ENCODE data around the gene GADL1. TPM values are rescaled to one million over a fixed set of nuclear protein-coding genes. Genes with fewer than 3 reads are reported as not detected.

GADL1 gene
- total RNA-seq, 1 donor from 2014 or later = 0.12 TPM

- Mint-ChIP-seq H3K9me3 (no peaks in the 10 kb centered on the region), H3K27ac (ENCODE audit: unreplicated experiment) (no peak overlapping the region), H3K4me3 (no peak overlapping the region)
These were observed 200.3 kb downstream of the GADL1 start for GRCh38 chr3:30694148-30694547.

GRCh38 chr3:30693470-30694120 is 200.9 kb downstream of the GADL1 start:
- DNase-seq (ENCODE audit: low read depth, low spot score) = no peak
- TF ChIP-seq, protein P1, sequence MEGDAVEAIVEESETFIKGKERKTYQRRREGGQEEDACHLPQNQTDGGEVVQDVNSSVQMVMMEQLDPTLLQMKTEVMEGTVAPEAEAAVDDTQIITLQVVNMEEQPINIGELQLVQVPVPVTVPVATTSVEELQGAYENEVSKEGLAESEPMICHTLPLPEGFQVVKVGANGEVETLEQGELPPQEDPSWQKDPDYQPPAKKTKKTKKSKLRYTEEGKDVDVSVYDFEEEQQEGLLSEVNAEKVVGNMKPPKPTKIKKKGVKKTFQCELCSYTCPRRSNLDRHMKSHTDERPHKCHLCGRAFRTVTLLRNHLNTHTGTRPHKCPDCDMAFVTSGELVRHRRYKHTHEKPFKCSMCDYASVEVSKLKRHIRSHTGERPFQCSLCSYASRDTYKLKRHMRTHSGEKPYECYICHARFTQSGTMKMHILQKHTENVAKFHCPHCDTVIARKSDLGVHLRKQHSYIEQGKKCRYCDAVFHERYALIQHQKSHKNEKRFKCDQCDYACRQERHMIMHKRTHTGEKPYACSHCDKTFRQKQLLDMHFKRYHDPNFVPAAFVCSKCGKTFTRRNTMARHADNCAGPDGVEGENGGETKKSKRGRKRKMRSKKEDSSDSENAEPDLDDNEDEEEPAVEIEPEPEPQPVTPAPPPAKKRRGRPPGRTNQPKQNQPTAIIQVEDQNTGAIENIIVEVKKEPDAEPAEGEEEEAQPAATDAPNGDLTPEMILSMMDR (conservative IDR thresholded peaks at IDR 0.05) = peak; percentile 92

More at GRCh38 chr3:30694148-30694547, 200.3 kb downstream of the GADL1 start:
- H3K4me1 Mint-ChIP-seq = peaks cover 27% of the 10 kb centered on the region
- TF ChIP-seq, protein P1 (conservative IDR thresholded peaks at IDR 0.05) = no peak
- DNase-seq (ENCODE audit: low read depth, low spot score) = no peak
- no peaks in the 10 kb centered on the region for H3K27me3 Mint-ChIP-seq (ENCODE audit: low read depth)
- H3K36me3 Mint-ChIP-seq (ENCODE audit: low read depth) = peaks cover 6% of the 10 kb centered on the region

GRCh38 chr3:30692498-30693130 is 201.8 kb downstream of the GADL1 start:
- TF ChIP-seq, protein P1 (conservative IDR thresholded peaks at IDR 0.05) = no peak
- no peak for DNase-seq (ENCODE audit: low read depth, low spot score)
- Mint-ChIP-seq H3K36me3 (ENCODE audit: low read depth) (peaks cover 7% of the 10 kb centered on the region), H3K4me3 (no peak overlapping the region), H3K4me1 (peaks cover 36% of the 10 kb centered on the region), H3K27ac (ENCODE audit: unreplicated experiment) (no peak overlapping the region), H3K27me3 (ENCODE audit: low read depth) (no peaks in the 10 kb centered on the region), H3K9me3 (no peaks in the 10 kb centered on the region)

More at GRCh38 chr3:30693470-30694120, 200.9 kb downstream of the GADL1 start:
- Mint-ChIP-seq H3K9me3 (no peaks in the 10 kb centered on the region), H3K27me3 (ENCODE audit: low read depth) (no peaks in the 10 kb centered on the region), H3K4me3 (no peak overlapping the region), H3K27ac (ENCODE audit: unreplicated experiment) (no peak overlapping the region), H3K36me3 (ENCODE audit: low read depth) (peaks cover 6% of the 10 kb centered on the region), H3K4me1 (peaks cover 32% of the 10 kb centered on the region)

DNA sequence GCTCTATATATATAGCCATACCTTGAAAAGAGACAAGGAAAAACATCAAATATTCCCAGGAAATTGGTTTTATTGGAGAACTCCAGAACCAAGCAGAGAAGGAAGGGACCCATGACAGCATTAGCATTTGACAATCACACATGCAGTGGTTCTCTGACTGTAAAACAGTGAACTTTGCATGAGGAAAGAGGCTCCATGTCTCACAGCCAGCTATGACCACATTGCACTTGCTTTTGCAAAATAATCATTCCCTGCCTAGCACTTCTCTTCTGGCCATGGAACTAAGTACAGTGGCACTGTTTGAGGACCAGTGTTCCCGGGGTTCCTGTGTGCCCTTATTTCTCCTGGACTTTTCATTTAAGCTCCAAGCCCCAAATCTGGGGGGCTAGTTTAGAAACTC is 202.5 kb downstream of the GADL1 start:
- no peaks in the 10 kb centered on the region for H3K9me3 Mint-ChIP-seq
- H3K4me1 Mint-ChIP-seq = peaks cover 36% of the 10 kb centered on the region
- H3K27ac Mint-ChIP-seq (ENCODE audit: unreplicated experiment) = no peak overlapping the region
- no peak for DNase-seq (ENCODE audit: low read depth, low spot score)
- H3K27me3 Mint-ChIP-seq (ENCODE audit: low read depth) = no peaks in the 10 kb centered on the region
- H3K4me3 Mint-ChIP-seq = no peak overlapping the region
- TF ChIP-seq, protein P1 (conservative IDR thresholded peaks at IDR 0.05) = no peak
- H3K36me3 Mint-ChIP-seq (ENCODE audit: low read depth) = peaks cover 8% of the 10 kb centered on the region

DNA sequence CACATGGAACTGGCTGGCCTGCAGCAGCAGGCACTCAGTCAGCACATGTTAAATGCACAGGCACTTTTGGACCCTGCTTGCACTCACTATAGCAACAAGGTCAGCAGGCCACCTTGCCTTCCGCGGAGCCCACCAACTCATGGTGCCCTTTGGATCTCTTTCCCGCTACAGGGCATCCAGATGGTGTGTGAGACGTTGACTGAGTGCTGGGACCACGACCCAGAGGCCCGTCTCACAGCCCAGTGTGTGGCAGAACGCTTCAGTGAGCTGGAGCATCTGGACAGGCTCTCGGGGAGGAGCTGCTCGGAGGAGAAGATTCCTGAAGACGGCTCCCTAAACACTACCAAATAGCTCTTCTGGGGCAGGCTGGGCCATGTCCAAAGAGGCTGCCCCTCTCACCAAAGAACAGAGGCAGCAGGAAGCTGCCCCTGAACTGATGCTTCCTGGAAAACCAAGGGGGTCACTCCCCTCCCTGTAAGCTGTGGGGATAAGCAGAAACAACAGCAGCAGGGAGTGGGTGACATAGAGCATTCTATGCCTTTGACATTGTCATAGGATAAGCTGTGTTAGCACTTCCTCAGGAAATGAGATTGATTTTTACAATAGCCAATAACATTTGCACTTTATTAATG is 203.1 kb downstream of the GADL1 start:
- Mint-ChIP-seq H3K4me3 (no peak overlapping the region), H3K27me3 (ENCODE audit: low read depth) (no peaks in the 10 kb centered on the region), H3K9me3 (no peaks in the 10 kb centered on the region), H3K27ac (ENCODE audit: unreplicated experiment) (no peak overlapping the region), H3K36me3 (ENCODE audit: low read depth) (peaks cover 8% of the 10 kb centered on the region), H3K4me1 (peaks cover 36% of the 10 kb centered on the region)
- DNase-seq (ENCODE audit: low read depth, low spot score) = no peak
- TF ChIP-seq, protein P1 (conservative IDR thresholded peaks at IDR 0.05) = no peak
